Upper lobe of left lung (tissue), 4 donors: ENCODE data around the gene ITGA1.
"Not testable (repeated sequence)": the region's sequence is repeated elsewhere in the genome, so short reads cannot be mapped to it uniquely, and the experiment has no call there.

Source experiments
- POLR2A ChIP-seq, 4 donors: fragments of 450-650 bp; IDR thresholded peaks; one replicate each; pipeline ENCODE4 v1.5.1; 2016 to 2017; ENCODE audit warnings: antibody characterized with exemption in 4 of 4, mild to moderate bottlenecking in 2 of 4
- TF ChIP-seq, protein P1 (sequence below), 6 experiments: fragments of 450-650 bp in 4 of 6; fragments of 200-600 bp in 2 of 6; sonication (generic) in 2 of 6; IDR thresholded peaks; one replicate each; pipeline ENCODE4 v1.5.1; 2016 to 2019; ENCODE audit warnings: antibody characterized with exemption in 6 of 6

DNA sequence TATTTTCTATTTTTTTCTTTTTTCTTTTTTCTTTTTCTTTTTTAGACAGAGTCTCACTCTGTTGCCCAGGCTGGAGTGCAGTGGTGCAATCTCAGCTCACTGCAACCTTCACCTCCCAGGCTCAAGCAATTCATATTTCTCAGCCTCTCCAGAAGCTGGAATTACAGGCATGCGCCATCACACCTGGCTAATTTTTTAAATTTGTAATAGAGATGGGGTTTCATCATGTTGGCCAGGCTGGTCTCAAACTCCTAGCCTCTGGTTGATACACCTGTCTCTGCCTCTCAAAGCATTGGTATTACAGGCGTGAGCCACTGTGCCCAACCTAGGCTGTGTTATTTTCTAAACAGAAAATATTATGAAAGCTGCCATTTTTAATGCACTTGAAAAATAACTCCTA lies 78.3 kb downstream of the ITGA1 start:
- TF ChIP-seq, protein P1, sequence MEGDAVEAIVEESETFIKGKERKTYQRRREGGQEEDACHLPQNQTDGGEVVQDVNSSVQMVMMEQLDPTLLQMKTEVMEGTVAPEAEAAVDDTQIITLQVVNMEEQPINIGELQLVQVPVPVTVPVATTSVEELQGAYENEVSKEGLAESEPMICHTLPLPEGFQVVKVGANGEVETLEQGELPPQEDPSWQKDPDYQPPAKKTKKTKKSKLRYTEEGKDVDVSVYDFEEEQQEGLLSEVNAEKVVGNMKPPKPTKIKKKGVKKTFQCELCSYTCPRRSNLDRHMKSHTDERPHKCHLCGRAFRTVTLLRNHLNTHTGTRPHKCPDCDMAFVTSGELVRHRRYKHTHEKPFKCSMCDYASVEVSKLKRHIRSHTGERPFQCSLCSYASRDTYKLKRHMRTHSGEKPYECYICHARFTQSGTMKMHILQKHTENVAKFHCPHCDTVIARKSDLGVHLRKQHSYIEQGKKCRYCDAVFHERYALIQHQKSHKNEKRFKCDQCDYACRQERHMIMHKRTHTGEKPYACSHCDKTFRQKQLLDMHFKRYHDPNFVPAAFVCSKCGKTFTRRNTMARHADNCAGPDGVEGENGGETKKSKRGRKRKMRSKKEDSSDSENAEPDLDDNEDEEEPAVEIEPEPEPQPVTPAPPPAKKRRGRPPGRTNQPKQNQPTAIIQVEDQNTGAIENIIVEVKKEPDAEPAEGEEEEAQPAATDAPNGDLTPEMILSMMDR (IDR thresholded peaks at IDR 0.05), result not testable (repeated sequence)
- TF ChIP-seq POLR2A (IDR thresholded peaks at IDR 0.05), result not testable (repeated sequence)
